DMS53 (cell line): ENCODE data around the gene MAPK8IP1.
"Not testable (repeated sequence)": the region's sequence is repeated elsewhere in the genome, so short reads cannot be mapped to it uniquely, and the experiment has no call there.

Experiments
- DNase-seq: peaks from one replicate; lab custom pipeline; 2025; lab: John Stamatoyannopoulos, UW

The MAPK8IP1 gene

DNA sequence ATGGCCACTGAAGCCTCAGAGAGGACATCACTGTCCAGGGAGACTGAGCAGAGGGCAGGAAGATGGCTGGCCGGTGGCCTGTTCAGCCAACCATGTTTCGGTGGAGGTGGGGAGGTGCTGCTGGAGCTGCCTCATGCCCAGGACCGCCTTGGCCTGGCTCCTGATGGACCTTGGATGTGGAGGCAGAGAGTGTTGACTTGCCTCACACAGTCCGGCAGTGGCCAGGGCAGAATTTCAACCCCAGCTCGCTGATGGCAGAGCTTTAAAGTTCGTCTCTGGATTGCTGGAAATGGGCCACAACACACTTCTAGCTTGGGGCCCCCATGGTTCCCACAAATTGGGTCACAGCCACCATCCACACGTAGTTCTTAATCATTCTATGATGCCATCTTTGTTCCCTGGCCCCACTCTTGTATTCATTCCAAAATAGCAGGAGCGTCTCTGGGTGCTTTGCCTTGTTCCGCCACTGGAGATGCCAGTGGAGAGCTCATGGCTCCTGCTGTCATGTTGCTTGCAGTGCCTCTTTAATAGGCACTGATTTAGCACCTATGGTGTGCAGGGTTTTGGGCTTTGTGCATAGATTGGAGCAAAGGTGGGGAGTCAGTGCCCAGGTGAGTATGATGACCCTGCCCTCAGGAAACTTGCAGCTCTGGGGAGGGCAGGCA, 5.6 kb downstream of the MAPK8IP1 start:
- no peak for DNase-seq

DNA sequence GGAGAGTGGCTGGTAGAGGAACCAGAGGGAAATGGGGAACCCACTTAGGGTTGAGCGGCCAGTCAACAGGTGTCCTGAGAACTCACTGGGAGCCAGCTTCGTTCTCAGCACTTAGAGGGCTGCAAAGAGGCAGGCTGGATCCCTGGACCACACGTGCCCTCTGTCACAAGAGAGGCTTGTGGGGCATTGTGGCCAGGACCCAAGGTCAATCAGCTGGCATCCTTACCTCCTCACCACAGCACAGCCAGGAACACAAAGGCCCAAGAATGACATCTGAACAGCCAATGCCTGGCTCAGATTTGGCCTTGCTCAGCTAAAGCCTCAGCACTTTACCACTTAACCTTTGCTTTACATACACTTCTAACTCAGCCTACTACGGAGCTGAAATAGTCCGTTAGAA, 7.4 kb downstream of the MAPK8IP1 start:
- no peak for DNase-seq

DNA sequence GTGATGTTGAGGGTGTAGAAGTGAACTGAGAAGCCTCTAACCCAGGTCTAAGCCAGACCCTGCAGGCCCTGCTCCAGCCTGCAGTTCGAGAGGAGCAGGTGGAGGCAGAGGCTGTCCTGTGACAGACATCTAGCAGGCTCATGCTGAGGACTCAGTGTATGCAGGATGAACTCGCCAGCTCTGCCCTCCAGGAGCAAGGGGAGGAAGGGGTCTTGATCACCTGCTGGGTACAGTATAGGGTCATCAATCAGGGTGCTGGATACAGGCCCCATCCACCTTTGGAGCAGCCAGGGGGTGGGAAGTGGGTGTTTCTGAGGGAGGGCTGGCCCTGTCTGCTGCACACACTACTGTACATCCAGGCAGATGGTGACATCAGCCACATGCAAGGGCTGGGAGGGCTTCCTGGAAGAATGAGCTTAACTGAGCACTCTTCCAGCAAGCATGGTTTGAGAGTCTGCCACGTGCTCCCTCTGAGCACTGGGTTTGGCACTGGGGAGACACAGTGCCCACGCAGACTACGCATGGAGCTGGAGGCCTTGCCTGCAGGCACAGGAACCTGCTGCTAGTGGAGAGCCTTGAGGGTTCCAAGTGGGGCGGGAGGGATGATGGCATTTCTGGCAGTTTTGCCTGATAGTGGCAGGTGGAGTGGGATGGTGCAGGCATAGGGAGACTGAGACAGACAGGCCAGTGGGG, 9.2 kb downstream of the MAPK8IP1 start:
- no peak for DNase-seq

DNA sequence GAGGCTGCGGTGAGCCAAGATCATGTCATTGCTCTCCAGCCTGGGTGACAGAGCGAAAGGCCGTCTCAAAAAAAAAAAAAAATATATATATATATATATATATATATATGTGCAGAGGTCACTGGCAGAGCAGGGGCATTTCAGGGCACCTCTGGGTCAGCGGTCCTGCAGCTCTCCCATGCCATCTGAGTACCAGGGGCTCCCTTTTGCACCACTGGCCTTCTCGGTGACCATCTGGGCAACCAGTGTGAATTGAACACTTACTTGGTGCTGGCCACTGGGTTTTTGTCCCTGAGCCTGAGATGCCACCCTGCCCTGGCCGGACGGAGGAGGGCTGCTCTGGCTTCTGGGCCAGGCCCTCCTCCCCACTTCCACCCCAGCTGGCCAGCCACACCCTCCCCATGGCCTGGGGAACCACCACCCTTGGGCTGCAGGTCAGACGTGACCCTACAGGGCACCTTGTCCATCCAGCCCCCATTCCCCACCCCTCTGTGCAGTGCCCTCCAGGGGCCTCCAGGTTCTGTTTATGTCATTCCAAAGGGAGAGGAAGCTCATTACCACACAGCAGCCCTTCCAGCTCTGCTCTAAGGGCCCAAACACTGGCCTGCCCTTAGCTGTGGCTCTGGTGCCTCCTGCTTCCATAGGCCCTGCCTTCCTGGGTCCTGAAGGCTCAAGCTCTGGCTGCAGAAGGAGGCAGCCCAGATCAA, 10.3 kb downstream of the MAPK8IP1 start:
- DNase-seq, result peak; percentile 33

DNA sequence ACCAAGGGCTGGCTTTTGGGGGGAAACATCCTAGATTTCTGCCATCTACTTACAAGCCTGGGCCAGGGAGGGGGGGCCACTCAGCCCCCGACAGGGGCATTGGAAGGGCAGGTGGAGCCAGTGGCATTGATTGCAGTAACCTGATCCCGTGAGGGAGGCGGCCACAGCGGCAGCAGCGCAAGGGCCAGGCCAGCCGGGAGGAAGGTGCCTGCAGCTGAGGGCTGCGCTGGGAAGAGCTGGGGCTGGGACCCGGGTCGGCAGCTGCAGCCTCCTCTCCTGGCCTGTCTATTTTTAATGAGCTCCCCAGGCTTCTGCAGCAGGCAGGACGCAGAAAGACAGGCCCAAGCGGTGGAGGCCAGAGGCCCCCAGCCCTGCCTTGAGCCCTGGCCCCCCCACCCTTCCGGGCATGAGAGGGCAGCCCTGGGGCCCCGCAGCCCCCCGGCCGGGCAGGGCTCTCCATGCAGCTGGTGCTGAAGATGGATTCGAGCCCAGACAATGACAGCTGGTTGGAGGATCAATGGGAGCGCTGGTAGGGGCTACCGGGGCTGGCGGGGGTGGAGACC, 11.1 kb downstream of the MAPK8IP1 start:
- peak; percentile 82 for DNase-seq

DNA sequence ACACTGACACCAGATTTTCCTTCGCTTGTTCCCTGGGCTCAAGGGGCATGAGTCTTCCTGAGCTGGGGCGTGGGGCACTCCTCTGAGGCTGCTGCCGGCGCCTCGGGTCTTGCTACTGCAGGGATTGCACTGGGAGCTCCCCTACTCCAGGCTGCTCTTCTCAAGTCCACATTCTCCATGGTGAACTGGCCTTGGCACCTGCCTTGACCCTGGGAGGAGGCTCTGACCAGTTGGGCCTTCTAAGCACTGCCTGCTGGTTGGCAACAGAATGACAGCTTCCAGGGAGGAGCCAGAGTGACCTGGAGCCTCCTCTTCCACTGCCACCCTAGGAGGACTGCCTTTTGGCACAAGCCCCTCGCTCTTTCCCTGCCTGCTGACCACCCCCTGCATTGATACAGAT, 12.1 kb downstream of the MAPK8IP1 start:
- DNase-seq, result peak; percentile 37

DNA sequence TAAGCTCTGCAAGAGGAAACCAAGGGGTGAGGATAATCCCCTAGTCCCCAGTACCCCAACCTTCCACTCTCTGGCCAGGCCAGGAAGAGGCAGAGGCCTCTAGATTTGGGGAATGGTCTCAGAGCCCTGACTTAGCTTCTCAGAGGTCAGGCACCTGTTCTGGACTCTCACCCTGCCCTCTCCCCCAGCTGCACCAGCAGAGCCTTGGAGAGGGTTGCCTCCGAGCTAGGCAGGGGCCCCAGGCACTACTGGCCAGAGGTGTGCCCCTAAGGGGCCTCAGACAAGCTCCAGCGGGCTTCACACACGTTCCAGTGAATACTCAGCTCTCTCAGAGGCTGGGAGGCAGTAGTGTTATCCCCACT, 13.6 kb downstream of the MAPK8IP1 start:
- DNase-seq, result no peak

DNA sequence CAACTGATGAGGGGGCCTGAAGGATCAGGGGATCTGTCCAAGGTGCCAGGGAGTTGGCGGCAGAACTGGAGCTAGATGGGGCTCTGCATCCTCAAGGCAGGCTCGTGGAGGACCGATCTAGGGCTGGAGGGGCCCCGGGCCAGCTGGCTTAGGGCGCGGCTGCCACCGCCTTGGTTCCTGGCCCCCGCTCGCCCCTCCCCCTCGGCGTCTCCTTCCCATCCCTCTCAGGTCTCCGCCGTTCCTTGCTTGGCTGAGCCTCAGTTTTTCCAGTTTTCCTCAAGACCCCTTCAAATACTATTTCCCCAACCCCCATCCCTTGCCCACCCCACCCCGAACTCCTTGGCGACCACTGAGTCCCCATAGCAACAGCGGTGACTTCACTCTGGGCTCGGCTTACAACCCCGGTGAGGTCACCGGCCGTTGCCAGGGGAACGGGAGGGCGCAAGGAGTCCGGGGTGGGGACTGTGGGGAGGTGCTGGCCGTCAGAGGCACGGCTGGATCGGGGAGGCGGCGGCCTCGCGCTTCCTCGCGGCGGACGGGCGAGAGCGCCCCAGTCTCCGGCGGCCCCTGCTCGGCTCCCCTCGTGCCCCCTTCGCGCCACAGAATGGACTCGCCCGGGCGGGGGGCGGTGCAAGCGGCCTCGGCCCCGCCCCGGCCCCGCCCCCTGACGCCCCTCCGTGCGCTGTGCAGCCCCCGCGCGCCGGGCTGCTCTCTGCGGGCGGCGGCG, 14.2 kb downstream of the MAPK8IP1 start:
- DNase-seq, result peak; percentile 94

DNA sequence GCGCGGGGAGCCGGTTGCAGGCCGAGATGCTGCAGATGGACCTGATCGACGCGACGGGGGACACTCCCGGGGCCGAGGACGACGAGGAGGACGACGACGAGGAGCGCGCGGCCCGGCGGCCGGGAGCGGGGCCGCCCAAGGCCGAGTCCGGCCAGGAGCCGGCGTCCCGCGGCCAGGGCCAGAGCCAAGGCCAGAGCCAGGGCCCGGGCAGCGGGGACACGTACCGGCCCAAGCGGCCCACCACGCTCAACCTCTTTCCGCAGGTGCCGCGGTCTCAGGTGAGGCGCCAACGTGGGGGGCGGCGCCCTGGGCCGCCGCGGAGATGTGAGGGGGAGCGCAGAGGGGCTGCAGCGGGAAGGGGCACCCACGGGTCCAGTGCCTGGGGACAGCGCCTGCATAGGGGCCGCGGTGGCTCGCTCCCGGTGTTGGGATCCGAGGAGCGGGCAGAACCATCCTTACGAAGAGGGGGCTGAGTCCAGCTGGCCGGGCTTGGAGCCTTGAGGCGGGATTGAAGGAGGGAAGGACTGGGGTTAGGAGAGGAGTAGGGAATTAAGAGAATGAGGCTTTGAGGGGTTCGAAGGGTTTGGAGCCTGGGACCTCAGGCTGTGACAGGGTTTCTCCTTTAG, 14.8 kb downstream of the MAPK8IP1 start:
- DNase-seq, result peak; percentile 16

DNA sequence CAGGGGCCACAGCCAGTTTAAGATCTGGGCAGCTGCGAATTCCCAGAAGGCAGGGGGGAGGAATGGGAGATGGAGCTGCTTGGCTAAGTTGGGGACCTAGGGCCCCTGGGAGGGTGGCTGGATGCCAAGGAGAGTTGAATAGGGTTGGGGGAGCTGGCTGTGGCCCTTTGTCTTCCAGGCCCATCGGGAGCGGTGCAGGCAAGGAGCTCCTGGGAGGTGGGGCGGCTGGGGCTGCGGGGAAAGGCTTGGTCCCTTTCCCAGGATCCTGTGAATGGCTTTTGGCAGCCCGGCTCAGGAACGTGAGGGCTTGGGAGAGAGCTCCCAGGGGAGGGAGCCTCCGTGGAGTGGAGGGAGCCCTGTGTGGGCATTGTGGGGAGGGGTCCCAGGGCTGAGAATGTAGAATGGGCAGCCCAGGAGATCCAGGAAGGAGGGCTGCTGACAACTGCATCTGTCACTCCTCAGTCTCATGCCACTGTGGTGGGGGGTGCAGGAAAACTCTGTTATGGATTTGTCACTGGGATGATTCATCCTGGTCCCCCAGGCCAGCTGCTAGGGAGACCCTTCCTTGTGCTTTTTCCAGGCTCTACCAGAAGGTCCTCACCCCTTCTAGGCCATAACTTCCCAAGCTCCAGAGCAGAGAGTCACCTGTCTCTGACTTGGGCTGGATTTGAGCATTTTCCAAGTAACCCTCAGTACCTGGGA, 15.6 kb downstream of the MAPK8IP1 start:
- no peak for DNase-seq

DNA sequence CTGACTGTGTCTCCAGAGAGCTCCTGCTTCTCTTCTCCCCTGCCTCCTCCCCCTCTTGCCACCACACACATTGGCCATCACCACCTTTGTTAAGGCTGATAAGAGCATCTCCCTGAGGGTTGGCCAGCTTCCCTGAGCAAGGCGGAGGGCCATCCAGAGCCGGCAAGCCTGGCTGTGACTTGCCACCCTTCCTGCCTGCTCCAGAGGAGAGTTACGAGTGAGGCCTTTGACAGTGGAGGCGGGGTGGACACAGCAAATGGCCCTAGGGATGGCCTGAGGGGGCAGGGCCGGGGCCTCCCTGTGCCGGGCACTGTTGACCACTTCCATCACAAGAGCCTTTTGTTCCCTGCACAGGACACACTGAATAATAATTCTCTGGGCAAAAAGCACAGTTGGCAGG, 16.2 kb downstream of the MAPK8IP1 start:
- DNase-seq, result no peak

DNA sequence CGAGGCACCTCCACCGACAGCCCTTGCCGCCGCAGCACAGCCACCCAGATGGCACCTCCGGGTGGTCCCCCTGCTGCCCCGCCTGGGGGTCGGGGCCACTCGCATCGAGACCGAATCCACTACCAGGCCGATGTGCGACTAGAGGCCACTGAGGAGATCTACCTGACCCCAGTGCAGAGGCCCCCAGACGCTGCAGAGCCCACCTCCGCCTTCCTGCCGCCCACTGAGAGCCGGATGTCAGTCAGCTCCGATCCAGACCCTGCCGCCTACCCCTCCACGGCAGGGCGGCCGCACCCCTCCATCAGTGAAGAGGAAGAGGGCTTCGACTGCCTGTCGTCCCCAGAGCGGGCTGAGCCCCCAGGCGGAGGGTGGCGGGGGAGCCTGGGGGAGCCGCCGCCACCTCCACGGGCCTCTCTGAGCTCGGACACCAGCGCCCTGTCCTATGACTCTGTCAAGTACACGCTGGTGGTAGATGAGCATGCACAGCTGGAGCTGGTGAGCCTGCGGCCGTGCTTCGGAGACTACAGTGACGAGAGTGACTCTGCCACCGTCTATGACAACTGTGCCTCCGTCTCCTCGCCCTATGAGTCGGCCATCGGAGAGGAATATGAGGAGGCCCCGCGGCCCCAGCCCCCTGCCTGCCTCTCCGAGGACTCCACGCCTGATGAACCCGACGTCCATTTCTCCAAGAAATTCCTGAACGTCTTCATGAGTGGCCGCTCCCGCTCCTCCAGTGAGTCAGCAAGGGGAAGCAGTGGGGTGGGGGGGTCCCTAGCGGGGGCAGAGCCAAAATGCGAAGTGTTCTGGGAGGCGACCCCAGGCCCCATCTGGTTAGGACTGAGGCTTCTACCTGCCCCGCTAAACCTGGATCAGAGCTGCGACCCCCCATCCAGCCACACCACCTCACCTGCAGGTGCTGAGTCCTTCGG, 17.3 kb downstream of the MAPK8IP1 start:
- no peak for DNase-seq

DNA sequence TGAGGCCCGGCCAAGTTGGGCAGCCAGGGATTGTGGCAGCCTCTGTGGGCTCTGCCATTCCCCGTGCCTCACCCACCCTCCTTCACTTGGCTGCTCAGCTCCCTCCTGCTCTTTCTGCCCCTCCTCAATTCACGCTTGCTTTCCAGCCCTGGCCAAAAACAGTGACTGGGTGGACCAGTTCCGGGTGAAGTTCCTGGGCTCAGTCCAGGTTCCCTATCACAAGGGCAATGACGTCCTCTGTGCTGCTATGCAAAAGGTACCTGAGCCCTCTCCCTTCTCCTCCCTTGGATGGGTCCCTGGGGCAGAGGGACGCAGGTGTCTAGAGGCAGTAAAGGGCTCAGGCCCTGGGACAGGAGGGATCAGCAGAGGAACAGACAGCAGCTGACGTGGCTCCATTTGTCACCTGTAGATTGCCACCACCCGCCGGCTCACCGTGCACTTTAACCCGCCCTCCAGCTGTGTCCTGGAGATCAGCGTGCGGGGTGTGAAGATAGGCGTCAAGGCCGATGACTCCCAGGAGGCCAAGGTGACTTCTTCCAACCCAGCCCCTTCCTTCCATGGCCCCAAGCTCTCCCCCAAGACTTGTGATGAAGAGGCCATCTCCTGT, 19.0 kb downstream of the MAPK8IP1 start:
- DNase-seq, result no peak

DNA sequence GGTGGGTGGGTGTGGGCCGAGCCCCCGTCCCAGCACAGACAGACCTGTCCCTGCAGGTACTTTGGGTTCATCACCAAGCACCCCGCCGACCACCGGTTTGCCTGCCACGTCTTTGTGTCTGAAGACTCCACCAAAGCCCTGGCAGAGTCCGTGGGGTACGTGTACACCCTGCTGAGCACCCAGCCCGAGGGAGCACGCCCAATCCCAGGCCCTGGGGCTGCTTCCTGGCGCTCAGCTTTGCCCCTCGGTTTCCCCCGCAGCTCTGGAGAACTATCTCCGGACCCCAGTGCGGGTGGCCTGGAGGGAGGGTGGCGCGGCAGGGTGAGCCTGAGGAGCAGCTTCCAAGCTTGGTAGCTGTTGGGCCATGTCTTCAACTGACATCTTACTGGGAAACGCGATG, 19.6 kb downstream of the MAPK8IP1 start:
- no peak for DNase-seq

DNA sequence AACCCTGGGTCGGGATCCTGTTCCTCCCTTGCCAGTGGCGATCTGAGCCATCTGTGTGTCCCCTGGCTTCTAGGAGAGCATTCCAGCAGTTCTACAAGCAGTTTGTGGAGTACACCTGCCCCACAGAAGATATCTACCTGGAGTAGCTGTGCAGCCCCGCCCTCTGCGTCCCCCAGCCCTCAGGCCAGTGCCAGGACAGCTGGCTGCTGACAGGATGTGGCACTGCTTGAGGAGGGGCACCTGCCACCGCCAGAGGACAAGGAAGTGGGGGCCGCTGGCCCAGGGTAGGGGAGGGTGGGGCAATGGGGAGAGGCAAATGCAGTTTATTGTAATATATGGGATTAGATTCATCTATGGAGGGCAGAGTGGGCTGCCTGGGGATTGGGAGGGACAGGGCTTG, 20.1 kb downstream of the MAPK8IP1 start:
- DNase-seq, result not testable (repeated sequence)

DNA sequence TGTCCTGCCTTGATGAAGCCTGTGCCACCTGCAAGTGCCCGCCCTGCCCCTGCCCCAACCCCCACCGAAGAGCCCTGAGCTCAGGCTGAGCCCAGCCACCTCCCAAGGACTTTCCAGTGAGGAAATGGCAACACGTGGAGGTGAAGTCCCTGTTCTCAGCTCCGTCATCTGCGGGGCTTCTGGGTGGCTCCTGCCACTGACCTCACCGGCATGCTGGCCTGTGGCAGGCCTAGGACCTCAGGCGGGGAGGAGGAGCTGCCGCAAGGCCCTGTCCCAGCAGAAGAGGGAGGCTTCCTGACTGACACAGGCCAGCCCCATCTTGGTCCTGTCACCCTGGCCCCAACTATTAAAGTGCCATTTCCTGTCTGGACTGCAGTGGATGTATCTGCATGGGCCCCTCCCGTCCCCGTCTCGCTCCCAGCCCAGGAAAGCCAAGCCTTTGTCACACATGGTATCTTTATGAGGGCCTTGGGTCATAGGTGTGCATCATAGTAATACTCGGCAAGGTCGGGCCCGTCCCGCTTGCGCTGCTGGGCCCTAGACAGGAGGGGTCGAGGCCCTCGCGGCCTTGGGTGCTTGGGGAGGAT, 20.7 kb downstream of the MAPK8IP1 start:
- DNase-seq, result peak; percentile 28

DNA sequence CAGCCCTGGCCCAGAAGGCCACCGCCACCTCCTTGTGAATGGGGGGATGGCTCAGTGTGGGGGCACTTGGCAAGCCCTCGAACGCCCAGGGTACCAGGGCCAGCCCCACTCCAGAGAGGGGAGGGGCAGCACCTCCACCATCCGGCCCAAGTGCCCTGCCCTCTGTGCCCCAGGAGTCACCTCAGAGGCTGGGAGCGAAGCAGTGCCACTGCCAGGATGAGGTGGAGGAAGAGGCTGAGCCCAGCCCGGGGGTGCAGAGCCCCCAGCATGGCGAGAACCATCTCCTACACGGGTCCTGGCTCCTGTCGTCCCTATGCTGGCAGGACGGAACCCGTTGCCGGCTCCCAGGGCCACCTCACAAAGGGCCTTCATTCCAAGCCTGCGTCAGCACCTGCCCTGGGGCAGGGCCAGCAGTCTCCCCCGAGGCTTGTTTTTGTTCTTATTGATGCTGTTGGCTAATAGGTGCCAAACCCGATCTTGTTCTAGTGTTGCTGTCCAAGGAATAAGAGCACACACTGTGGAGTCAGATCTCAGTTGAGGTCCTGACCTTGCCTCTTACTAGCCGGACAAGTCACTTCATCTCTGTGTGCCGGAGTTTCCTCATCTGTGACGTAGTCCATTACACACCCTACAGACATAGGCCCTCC, 21.6 kb downstream of the MAPK8IP1 start, which contains the start of gene FREY1:
FREY1 (minus strand) TSS at position 307 of the 647 bp plus-strand sequence; CDS start at position 281, 26 bp downstream.
- DNase-seq, result no peak

DNA sequence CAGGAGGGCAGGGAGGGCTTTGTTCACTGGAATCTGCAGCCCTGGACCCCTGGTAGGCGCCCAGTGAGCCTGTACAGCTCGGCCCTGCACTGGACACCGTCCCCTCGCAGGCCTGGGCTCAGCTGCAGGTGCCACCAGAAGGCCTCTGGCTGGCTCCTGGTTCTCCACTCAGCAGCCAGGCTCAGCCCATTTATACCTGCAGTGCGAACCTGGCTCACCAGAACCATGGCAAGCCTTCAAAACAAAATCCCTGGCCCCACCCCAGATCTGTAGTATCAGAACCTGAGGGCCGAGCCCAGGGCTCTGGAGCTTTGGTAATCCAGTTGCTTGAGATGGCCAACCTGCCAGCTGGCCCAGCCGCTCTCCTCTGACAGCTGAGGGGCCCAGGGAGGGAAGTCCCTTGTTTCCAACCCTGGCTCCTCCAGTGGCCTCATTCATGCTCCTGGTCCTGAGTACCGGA, 22.5 kb downstream of the MAPK8IP1 start:
- DNase-seq, result peak; percentile 14
